ENCODE data around the gene PPP2R3B.

PPP2R3B gene

DNA sequence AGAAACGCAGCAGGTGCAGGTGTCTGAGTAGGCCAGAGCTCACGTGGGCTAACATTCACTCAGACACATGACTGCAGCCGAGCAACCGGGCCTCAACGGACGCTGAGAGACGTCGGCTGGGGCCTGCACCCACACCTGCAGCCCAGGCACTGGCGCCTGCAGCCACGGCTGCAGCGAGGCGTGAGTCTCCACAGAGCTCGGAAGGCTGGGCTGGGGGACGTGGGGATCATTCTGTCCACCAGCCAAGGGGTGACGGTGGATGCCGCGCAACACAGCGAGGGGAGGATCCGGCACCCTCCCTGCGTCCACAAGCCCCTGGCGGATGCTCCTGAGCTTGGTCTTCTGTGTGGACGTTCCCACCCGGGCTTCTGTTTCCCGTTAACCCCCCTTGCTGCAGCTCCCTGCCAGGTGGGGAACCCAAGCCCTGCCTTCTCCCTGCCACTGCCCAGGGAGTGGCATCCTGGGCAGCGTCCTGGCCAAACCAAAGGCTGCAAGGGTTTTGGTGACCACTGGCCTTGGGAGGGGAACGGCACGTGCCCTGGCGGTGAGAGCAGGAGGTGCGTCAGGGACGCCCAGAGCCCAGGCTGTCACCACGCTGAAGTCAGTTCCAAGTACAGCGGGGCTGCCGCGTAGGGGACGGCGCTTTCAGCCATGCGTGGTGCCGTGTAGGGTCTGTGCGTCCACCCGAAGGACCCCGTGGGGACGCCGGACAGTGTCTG is 16.3 kb downstream of the PPP2R3B start:
- DNase-seq, result no peak

DNA sequence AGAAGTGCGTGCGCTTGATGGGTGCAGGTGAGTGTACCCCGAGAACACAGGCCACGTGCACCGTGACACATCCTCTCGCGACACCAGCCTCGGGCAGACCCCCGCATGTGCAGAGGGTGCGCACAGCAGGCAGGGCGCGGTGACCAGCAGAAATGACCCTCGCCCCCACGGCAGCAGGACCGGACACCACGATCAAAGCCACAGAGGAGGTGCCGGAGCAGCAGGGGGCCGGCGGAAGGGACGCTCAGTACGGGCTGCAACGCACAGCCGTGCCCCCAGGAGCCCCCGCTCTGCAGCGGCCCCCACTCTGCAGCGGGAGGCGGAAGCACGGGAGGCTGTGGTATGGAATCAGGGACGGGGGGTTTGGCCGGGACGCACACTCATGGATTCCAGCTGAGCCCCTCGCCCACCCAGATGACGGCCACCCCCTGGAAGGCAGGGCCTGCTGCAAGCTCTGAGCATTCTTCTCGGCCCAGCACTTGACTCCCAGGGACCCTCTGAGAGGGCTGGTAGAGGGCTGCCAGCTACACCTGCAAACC is 17.1 kb downstream of the PPP2R3B start:
- DNase-seq, result no peak

DNA sequence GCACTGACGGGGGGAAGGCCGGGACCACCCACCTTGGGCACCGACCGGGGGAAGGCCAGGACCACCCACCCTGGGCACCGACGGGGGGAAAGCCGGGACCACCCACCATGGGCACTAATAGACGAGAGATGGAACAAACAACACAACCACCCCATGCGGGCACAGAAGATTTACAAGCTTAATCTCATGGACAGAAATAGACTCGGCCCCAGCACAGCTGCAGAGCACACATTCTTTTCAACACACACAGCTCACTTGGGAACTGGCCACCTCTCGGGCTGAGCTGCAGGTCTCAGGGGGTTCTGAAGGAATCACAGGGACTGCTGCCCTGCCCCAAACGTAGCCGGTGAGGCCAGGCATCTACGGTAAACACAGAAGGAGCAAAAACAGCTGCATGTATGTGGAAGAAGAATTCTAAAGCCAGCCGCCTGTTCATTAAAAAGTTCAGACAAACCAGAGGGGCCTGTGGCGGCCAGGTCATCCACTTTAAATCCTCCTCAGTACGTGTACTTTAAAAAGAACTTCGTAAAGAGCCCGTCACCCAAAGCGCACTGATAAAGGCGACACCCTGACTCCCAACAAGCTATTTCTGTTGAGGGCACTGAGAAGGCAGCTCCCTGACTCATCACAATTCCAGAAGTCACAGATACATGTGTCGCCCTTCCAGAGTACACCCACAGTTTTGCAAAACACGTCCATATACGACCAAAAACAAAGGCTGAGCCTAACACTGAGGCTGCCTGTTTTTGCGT is 17.7 kb downstream of the PPP2R3B start:
- DNase-seq, result no peak

DNA sequence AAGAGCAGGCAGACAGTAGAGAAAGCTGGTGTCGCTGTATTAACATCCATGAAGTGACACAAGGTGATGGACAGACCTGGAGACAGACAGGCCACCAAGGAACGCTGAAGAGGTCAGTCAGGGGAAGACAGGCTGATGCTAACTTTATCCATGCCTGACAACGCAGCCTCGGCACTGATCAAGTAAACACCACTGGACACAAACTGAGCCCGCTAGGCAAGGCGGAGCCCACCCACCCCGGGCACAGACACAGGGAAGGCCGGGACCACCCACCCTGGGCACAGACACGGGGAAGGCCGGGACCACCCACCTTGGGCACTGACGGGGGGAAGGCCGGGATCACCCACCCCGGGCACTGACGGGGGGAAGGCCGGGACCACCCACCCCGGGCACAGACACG is 18.8 kb downstream of the PPP2R3B start:
- no peak for DNase-seq

DNA sequence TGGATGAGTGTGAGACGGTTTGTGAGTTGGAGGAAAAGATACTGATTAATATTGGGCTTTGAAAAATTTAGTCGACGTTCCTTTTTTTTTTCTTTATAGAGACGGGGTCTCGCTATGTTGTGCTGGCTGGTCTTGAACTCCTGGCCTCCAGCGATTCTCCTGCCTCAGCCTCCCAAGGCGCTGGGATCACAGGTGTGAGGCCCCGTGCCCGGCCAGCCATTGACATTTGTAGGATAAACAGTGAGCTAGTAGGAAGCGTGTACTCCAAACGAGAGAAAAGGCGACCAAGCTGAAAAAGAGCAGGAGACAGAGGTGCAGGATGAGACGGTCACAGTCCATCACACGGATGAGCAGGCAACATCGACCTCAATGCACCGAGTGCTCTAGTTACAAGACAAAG is 19.4 kb downstream of the PPP2R3B start:
- no peak for DNase-seq

DNA sequence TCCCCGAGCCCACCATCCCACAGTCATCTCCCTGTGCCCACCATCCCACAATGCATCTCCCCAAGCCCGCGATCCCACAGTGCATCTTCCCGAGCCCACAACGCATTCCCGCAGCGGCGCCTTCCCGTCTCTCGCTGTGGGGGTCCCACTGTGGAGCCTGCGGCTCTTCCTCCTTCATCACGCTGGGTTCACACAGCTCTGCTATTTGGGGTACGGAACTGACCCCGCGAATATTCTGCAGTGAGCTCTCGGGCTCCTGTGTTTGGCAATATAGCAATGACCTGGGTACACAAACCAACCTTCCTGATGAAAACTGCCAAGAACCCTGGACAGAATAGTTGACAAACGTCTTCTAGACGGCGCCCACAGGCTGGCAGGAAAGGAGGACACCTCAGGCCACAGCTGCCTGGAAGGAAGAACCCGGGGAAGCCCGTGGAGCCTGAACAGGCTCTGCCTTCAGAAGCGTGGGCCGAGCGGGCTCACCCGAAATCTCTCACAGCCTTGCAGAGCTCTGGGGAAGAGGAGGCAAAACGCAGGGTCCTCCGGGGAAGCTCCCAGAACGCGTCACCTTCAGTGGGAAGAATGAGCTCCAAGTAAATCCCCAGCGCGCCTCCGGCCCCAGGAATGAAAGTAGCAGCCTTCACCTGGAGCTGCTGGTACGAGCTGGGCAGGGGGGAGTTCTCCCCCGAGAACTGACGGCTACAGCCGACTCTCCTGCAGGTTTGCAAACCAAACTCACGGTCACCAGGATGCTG is 22.9 kb downstream of the PPP2R3B start:
- no peak for DNase-seq

DNA sequence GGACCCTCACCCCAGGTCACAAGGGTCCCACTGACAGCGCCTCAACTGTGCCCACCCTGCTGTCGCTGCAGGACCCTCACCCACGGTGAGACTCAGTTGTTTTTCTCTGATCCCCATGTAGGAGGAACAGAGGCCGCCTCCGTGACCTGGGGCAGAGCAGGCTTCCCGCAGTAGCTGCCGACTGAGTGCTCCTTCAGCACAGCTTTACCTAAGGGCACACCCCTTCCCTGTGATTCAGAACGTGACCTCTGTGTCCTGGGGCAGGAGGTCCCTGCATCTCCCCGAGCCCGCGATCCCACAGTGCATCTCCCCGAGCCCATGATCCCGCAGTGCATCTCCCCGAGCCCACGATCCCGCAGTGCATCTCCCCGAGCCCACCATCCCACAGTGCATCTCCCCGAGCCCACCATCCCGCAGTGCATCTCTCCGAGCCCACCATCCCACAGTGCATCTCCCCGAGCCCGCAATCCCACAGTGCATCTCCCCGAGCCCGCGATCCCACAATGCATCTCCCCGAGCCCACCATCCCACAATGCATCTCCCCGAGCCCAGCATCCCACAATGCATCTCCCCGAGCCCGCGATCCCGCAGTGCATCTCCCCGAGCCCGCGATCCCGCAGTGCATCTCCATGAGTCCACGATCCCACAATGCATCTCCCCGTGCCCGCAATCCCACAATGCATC is 23.6 kb downstream of the PPP2R3B start:
- no peak for DNase-seq

DNA sequence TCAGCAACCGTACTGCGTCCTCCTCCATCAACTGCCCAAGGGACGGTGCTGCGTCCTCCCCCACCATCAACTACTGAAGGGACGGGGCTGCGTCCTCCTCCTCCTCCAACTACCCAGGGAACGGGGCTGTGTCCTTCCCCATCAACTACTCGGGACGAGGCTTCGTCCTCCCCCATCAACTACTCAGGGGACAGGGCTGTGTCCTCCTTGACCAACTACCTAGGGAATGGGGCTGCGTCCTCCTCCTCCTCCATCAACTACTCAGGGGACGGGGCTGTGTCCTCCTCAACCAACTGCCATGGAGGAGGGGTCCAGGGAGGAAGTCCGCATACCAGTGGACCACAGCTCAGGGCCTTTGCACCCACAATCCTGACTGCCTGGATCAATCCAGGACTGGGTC is 24.4 kb downstream of the PPP2R3B start:
- DNase-seq, result no peak

DNA sequence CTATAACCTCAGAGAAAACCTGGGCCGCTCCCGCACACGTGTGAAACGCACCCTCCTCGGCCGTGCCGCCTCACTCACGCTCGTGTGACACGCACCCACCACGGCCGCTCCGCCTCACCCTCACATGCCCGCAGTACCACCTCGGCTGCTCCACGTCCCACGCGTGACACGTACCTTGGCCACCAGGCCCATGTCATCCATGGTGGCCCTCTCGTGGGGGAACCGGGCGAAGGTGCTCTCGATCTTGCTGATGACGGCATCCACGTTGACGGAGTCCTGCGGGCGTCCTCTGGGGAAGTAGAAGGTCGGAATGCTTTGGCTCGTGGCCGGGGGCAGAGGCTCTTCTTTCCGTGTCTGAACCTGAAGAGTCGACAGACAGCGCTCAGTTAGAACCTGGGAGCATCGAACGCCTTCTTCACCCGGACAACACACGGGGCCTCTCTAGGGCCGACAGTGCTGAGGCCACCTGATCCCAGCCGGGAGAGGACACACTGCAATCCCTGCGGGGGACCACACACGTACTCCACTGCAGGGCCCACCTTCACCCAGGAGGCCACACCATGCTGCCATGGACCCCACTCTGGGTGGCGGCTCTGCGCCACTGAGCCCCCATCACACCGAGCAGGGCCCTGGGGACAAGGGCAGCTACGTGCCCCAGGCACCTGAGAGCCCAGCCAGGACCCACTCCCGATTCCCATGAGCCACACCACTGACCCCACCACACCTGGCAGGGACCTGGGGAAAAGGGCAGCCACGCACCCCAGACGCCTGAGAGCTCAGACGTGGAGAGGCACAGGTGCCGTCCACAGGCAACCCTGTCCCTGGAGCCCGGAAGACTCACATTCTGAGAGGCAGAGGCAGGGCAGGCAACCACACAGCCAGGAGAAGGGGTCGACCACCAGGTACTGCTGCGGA is 25.2 kb downstream of the PPP2R3B start:
- no peak for DNase-seq

DNA sequence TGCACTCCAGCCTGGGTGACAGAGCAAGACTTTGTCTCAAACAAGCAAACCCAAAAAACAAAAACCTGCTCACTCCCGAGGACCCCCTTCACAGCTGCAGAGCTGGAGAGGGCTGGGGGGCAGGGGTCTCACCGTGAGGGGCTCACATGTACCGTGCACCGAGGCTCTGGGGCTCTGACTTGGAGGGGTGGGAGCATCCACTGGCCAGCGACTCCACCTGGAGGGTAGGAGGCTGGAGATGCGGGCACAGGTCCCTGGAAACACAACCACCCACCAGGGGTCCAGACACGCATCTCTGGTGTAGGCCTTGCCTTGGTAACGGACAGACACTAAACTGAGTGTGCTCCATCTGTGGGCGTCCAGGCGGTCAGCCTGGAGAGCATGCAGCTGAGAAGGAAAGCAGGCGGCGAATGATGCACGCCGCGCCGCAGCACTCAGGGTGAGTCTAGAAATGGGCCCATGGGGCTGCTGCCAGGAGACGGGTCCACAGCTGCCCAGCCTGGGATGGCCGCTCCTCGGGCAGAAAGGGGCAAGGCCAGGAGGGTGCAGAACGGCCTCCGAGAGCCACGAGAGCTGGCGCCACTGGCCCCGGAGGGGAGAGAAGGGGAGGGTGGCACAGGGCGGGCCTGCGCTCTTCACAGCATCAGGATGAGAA is 26.1 kb downstream of the PPP2R3B start:
- no peak for DNase-seq

DNA sequence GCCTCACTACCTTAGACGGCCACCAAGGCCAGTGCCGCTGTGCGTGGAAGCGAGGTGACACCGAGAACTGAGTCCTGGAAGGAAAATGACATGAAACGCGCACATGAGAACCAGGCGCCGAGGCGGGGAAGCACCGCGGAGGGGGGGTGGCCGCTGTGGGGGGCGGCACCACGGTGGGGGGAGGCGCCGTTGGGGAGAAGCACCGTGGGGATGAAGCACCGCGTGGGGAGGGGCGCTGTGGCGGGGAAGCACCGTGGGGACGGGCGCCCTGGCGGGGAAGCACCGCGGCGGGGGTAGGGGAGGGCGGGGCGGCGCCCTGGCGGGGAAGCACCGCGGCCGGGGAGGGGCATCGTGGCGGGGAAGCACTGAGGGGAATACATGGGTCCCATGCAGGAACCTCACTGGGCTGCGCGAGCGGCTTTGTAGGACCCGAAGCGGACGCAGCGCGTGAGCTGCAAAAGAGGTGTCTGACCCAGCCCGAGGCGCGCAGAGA is 28.0 kb downstream of the PPP2R3B start:
- no peak for DNase-seq

DNA sequence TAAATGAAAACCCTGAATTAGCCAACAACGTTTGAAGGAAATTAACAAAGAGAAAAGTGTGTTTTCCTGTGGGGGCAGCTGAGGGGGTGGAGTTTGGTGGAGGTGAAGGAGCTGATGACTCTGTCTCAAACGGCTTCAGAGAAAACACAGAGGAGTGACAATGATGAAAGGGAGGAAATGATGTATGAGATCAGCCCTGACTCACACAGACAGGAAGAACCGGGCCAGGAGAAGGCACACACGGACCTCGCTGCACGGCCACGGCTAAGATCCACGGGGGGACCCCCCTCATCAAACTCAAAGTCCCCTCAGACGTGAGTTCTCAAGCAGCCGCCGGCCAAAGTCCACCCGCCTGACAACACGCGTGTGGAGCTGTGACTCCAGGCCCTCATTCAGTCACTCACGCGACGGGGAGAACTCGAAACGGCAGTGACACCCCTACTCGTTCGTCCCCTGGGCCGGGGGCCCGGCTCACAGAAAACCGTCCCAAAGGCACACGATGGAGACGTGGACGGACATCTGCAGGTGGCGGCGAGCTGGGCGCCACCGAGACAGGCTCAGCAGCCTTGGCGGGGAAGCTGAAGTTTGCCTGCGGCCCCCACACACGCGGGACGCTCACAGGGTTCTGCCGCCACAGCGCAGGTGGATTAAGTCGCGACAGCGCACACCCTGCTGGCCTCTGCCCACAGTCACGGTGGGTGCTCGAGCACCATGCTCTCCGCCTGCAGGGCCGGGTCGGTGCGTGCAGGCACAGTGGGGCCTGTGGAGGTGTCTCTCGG is 28.8 kb downstream of the PPP2R3B start:
- DNase-seq, result no peak

DNA sequence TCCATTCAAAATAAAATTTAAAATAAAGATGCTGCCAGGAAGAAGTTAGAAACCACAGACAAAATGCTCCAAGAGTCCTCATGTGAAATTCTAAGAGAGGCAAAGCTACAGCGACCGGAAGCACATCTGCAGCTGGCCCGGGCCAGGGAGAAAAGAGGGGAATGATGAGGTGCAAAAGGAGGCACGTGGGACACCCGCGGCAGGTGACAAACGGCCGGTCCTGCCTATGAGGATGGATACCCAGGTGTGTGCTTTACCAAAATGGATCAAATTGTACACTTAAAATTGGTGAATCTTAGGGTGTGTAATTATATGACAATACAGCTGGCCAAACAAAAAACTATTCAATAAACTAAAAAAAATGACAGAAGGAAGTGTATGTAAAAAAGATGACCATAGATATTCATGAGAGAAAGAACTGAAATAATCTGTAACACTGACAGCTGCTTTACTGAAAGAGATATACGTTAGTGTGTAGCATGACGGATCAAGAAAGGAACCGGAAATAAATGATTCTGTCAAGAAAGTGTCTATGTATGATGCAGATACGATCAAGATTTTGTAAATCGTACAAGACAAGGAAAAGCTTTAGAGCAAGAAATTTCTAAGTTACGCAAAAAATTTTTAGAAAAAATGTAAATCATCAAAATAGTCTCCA is 29.5 kb downstream of the PPP2R3B start:
- no peak for DNase-seq

DNA sequence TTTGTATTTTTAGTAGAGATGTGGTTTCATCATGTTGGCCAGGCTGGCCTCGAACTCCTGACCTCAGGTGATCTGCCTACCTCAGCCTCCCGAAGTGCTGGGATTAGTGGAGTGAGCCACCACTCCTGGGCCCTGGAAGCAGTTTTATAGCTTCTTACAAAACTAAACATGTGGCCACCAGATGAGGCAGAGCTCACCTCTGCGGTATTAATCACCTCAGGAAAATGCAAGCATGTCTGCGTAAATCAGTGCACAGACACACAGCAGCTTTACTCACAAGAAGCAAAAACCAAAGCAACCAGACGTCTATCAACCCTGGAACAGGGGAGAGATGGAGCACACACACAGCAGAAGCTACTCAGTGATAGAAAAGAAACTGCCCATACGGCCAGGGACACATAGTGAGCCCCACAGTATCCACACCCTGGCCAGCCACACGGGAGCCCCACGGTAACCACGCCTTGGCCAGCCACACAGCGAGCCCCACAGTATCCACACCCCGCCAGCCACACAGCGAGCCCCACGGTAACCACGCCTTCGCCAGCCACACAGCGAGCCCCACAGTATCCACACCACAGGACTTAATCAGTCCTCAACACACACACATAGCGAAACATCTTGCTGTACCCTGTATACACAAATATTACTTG is 30.2 kb downstream of the PPP2R3B start:
- DNase-seq, result no peak

DNA sequence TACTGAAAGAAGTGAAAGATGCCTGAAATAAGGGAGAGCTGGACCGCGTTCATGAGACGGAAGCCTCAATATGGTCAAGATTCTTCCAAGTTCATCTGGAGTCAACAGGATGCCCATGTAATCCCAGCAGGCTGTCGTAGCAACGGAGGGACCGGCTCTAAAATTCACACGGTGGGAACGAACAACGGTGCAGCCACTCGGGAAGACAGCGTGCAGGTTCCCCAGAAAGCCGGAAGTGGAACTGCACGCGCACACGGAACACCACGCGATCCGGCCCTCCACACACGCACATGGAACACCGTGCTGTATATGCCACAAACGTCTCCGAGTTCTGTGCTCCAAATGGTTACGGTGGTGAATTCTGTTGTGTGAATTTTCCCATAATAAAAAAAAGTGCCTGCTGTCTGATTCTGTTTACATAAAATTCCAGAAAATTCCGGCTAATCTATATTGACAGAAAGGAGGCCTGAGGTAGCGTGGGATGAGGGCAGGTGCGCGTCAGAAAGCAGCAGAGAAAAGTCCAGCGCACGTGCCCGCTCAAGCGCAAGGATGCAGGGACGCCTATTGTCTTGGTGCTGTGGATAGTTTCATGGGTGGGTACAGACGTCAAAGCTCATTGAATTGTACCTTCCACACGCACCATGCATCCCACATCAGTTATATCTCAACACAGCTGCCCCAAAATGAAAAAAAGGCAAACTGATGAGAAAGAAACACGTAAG is 31.2 kb downstream of the PPP2R3B start:
- DNase-seq, result no peak

DNA sequence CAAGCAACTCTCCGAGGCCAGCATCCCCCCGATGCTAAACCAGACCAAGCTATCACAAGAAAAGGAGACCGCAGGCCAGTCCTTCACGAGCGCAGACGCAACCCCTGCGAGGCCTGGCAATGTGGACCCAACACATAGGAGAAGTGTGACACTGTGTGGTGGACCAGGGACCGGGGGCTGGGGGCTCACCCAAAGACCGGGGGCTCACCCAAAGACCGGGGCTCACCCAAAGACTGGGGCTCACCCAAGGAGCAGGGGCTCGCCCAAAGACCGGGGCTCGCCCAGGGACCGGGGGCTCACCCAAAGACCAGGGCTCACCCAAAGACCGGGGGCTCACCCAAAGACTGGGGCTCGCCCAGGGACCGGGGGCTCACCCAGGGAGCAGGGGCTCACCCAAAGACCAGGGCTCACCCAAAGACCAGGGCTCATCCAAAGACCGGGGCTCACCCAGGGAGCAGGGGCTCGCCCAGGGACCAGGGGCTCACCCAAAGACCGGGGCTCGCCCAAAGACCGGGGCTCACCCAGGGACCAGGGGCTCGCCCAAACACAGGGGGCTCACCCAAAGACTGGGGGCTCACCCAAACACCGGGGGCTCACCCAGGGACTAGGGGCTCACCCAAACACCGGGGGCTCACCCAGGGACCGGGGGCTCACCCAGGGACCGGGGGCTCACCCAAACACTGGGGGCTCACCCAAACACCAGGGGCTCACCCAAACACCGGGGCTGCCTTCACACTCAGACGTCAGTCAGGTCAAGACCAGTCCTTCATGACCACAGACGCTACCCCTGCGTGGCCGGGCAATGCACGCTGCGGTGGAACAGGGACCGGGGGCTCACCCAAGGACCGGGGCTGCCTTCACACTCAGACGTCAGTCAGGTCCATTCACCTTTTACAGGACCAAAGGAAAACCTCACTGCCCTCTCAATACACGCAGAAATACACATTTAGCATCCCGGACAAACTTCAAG is 32.9 kb downstream of the PPP2R3B start:
- DNase-seq, result no peak
